ENCODE data around the gene CHST15. TPM values are rescaled to one million over a fixed set of nuclear protein-coding genes. Genes with fewer than 3 reads are reported as not detected.

CHST15 gene
- total and polyA plus RNA-seq, 4 donors, result 5.4 to 45.3 (median 36.7) TPM

DNA sequence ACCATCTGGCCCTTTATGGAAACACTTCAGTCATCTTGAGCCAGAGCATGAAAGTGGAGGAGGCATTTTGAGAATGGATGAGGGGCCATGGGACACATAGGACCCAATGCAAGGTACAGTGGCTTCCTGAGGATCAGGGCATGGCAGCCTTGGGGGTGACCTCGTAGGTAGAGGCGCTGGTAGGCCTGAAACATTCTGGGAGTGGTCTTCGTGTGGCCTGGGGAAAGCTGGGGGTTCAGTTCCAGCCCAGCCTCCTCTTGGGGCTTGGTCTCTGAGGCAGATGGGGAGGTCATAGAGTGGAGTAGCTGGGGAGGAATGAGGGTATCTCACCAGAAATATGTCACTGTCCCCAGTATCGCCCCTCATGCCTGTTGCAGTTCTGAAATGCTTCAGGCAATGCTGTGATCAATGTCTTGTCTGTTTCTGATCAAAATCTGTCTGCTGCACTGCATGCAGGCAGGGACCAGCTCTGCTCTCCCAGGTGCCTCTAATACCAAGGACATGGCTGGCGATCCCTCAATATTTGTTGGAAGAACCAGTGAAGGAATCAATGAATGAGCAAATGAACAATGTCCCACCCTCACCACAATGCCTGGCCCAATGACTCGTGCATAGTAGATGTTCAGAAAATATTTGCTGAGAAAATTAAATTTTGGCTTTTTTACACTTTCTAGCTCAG is 90.9 kb downstream of the CHST15 start:
- TF ChIP-seq, protein P1, sequence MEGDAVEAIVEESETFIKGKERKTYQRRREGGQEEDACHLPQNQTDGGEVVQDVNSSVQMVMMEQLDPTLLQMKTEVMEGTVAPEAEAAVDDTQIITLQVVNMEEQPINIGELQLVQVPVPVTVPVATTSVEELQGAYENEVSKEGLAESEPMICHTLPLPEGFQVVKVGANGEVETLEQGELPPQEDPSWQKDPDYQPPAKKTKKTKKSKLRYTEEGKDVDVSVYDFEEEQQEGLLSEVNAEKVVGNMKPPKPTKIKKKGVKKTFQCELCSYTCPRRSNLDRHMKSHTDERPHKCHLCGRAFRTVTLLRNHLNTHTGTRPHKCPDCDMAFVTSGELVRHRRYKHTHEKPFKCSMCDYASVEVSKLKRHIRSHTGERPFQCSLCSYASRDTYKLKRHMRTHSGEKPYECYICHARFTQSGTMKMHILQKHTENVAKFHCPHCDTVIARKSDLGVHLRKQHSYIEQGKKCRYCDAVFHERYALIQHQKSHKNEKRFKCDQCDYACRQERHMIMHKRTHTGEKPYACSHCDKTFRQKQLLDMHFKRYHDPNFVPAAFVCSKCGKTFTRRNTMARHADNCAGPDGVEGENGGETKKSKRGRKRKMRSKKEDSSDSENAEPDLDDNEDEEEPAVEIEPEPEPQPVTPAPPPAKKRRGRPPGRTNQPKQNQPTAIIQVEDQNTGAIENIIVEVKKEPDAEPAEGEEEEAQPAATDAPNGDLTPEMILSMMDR (IDR thresholded peaks at IDR 0.05; ENCODE audit: control extremely low read depth, extremely low read depth), result no peak
- H3K27ac ChIP-seq (ENCODE audit: low read depth in 1 of 2, low read length in 1 of 2), result no peak overlapping the region
- ATAC-seq (ENCODE audit: insufficient read depth, low FRiP score) (no peak), DNase-seq (no peak)
- H3K4me1 ChIP-seq (ENCODE audit: control insufficient read depth in 5 of 5, insufficient read depth in 5 of 5, low read length in 5 of 5), result peaks cover 0 to 4% (median 0%) of the 10 kb centered on the region in 5 donors
- 93% methylated on average over 6 of the region's 6 CpGs for WGBS, 2 donors
- no peaks in the 10 kb centered on the region for H3K27me3 ChIP-seq (ENCODE audit: control insufficient read depth in 3 of 3, insufficient read depth in 3 of 3, low read length in 2 of 3)
- H3K4me3 ChIP-seq, result no peak overlapping the region
- peaks cover 0 to 12% (median 0%) of the 10 kb centered on the region in 4 donors for H3K36me3 ChIP-seq (ENCODE audit: control insufficient read depth in 4 of 4, insufficient read depth in 4 of 4, low read length in 4 of 4)
- no peaks in the 10 kb centered on the region for H3K9me3 ChIP-seq (ENCODE audit: control insufficient read depth in 4 of 4, insufficient read depth in 3 of 4, low read length in 3 of 4)
- no peak overlapping the region for H3K9ac ChIP-seq (ENCODE audit: insufficient read depth in 1 of 2, low read length in 2 of 2)

GRCh38 chr10:124001391-124002148 is 91.8 kb downstream of the CHST15 start:
- H3K4me1 ChIP-seq (ENCODE audit: control insufficient read depth in 5 of 5, insufficient read depth in 5 of 5, low read length in 5 of 5), result peaks cover 0 to 4% (median 0%) of the 10 kb centered on the region in 5 donors
- TF ChIP-seq, protein P1 (IDR thresholded peaks at IDR 0.05; ENCODE audit: control extremely low read depth, extremely low read depth), result no peak
- no peak for ATAC-seq (ENCODE audit: insufficient read depth, low FRiP score)

DNA sequence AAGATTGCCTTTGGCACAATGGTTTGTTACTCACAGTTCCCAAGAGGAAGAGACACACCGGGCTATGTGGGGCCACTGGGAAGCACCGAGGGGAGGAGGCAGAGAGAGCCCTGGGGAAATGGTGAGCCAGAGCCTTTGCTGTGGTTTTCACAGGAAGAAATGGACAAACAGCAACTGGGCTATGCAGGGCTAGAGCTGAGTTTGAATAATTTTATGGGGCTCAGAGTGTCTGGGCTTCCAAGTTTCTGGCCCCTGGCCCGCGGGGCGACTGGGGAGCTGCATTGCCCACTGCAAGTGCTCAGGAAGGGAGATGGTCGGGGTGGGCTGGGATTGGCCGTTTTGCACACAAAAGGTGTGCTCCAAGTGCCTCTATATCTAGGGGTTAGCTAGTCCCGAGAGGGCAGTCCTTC is 92.6 kb downstream of the CHST15 start:
- ATAC-seq (ENCODE audit: insufficient read depth, low FRiP score) (no peak), DNase-seq (no peak)
- no peak overlapping the region for H3K4me3 ChIP-seq
- H3K27ac ChIP-seq (ENCODE audit: low read depth in 1 of 2, low read length in 1 of 2), result no peak overlapping the region
- no peak overlapping the region for H3K9ac ChIP-seq (ENCODE audit: insufficient read depth in 1 of 2, low read length in 2 of 2)
- H3K36me3 ChIP-seq (ENCODE audit: control insufficient read depth in 4 of 4, insufficient read depth in 4 of 4, low read length in 4 of 4), result peaks cover 0 to 4% (median 0%) of the 10 kb centered on the region in 4 donors
- H3K4me1 ChIP-seq (ENCODE audit: control insufficient read depth in 5 of 5, insufficient read depth in 5 of 5, low read length in 5 of 5), result peaks cover 0 to 4% (median 0%) of the 10 kb centered on the region in 5 donors
- 74 to 81% methylated on average over 8 of the region's 8 CpGs for WGBS, 2 donors
- TF ChIP-seq, protein P1 (IDR thresholded peaks at IDR 0.05; ENCODE audit: control extremely low read depth, extremely low read depth), result no peak
- H3K27me3 ChIP-seq (ENCODE audit: control insufficient read depth in 3 of 3, insufficient read depth in 3 of 3, low read length in 2 of 3), result no peaks in the 10 kb centered on the region
- H3K9me3 ChIP-seq (ENCODE audit: control insufficient read depth in 4 of 4, insufficient read depth in 3 of 4, low read length in 3 of 4), result no peaks in the 10 kb centered on the region

More at GRCh38 chr10:124001391-124002148, 91.8 kb downstream of the CHST15 start:
- H3K9ac ChIP-seq (ENCODE audit: insufficient read depth in 1 of 2, low read length in 2 of 2), result no peak overlapping the region
- H3K9me3 ChIP-seq (ENCODE audit: control insufficient read depth in 4 of 4, insufficient read depth in 3 of 4, low read length in 3 of 4), result no peaks in the 10 kb centered on the region
- H3K4me3 ChIP-seq, result no peak overlapping the region
- no peak for DNase-seq
- no peaks in the 10 kb centered on the region for H3K27me3 ChIP-seq (ENCODE audit: control insufficient read depth in 3 of 3, insufficient read depth in 3 of 3, low read length in 2 of 3)
- WGBS, 2 donors, result 91% methylated on average over 22 of the region's 22 CpGs
- peaks cover 0 to 5% (median 0%) of the 10 kb centered on the region in 4 donors for H3K36me3 ChIP-seq (ENCODE audit: control insufficient read depth in 4 of 4, insufficient read depth in 4 of 4, low read length in 4 of 4)
- H3K27ac ChIP-seq (ENCODE audit: low read depth in 1 of 2, low read length in 1 of 2), result no peak overlapping the region
